Gastroesophageal sphincter (tissue), 3 donors: ENCODE measurements around the gene ATP1B3.

Source experiments
- CTCF ChIP-seq, 4 experiments: fragments of 200-600 bp in 2 of 4; fragments of 450-650 bp in 2 of 4; sonication (generic) in 1 of 4; IDR thresholded peaks; one replicate each; pipeline ENCODE4 v1.5.1; 2017 to 2019; ENCODE audit warnings: antibody characterized with exemption in 4 of 4, mild to moderate bottlenecking in 2 of 4, moderate library complexity in 2 of 4
- POLR2AphosphoS5 ChIP-seq: sonication (generic); formaldehyde crosslinking; IDR thresholded peaks from one replicate; pipeline ENCODE4 v1.6.1; 2017; ENCODE audit warnings: antibody characterized with exemption

DNA sequence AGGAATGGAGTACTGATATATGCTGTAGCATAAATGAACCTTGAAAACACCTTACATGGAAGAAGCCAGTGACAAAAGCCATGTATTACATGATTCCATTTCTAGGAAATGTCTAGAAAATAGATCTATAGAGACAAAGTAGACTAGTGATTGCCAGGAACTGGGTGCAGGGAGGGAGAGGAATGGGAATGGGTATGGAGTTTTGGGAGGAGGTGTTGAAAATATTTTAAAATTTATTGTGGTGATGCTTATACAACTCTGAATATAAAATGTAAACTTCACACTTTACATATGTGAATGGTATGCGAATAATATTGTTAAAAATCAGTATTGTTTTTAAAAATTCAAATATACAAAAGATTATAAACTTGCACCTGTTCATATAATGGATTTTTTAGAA, 22.5 kb downstream of the ATP1B3 start:
- no peak for TF ChIP-seq CTCF (IDR thresholded peaks at IDR 0.05)
- TF ChIP-seq POLR2AphosphoS5, result no peak
